ENCODE measurements around the gene KLHL41.
"Not testable (repeated sequence)": the region's sequence is repeated elsewhere in the genome, so short reads cannot be mapped to it uniquely, and the experiment has no call there.

The KLHL41 gene

GRCh38 chr2:169509955-169510354, 453 bp downstream of the KLHL41 start:
- no peak for TF ChIP-seq CTCF (IDR thresholded peaks at IDR 0.05; ENCODE audit: low read depth, low read length)
- H3K4me3 ChIP-seq (ENCODE audit: low read depth, low read length), result no peak overlapping the region

GRCh38 chr2:169510496-169510895, 994 bp downstream of the KLHL41 start:
- TF ChIP-seq CTCF (IDR thresholded peaks at IDR 0.05; ENCODE audit: low read depth, low read length), result no peak
- H3K4me3 ChIP-seq (ENCODE audit: low read depth, low read length), result no peak overlapping the region

- TF ChIP-seq CTCF (IDR thresholded peaks at IDR 0.05; ENCODE audit: low read depth, low read length), result no peak
Measured at GRCh38 chr2:169511818-169512217, 2.3 kb downstream of the KLHL41 start.

GRCh38 chr2:169512525-169512924, 3.0 kb downstream of the KLHL41 start:
- TF ChIP-seq CTCF (IDR thresholded peaks at IDR 0.05; ENCODE audit: low read depth, low read length), result no peak
- no peak overlapping the region for H3K4me3 ChIP-seq (ENCODE audit: low read depth, low read length)

More at GRCh38 chr2:169511818-169512217, 2.3 kb downstream of the KLHL41 start:
- H3K4me3 ChIP-seq (ENCODE audit: low read depth, low read length), result no peak overlapping the region

GRCh38 chr2:169513094-169513493, 3.6 kb downstream of the KLHL41 start:
- H3K4me3 ChIP-seq (ENCODE audit: low read depth, low read length), result no peak overlapping the region
- no peak for TF ChIP-seq CTCF (IDR thresholded peaks at IDR 0.05; ENCODE audit: low read depth, low read length)

GRCh38 chr2:169513926-169514325, 4.4 kb downstream of the KLHL41 start:
- no peak for TF ChIP-seq CTCF (IDR thresholded peaks at IDR 0.05; ENCODE audit: low read depth, low read length)
- H3K4me3 ChIP-seq (ENCODE audit: low read depth, low read length), result no peak overlapping the region

GRCh38 chr2:169514758-169515157, 5.3 kb downstream of the KLHL41 start:
- not testable (repeated sequence) for H3K4me3 ChIP-seq (ENCODE audit: low read depth, low read length)

GRCh38 chr2:169516488-169516995, 7.0 kb downstream of the KLHL41 start:
- not testable (repeated sequence) for H3K4me3 ChIP-seq (ENCODE audit: low read depth, low read length)
